ENCODE results near the gene TASP1.

GRCh38 chr20:13453367-13453766 is 185.4 kb downstream of the TASP1 start:
- TF ChIP-seq CTCF (conservative IDR thresholded peaks at IDR 0.05) (no peak), EZH2 (IDR thresholded peaks at IDR 0.05; ENCODE audit: low read depth) (no peak)

Measured in PC-9 (cell line).